BE2C (cell line): ENCODE results near the gene KSR2.

Experiments
- DNase-seq: peaks from one replicate; pipeline ENCODE4 v3.0.0-alpha.2; 2020
- H3K27me3 ChIP-seq: fragments of 250-450 bp; sonication (Bioruptor Pico); 2 replicates; pipeline ENCODE4 v1.5.1; 2020; ENCODE audit warnings: mild to moderate bottlenecking
- H3K36me3 ChIP-seq: fragments of 250-450 bp; sonication (Bioruptor Pico); 2 replicates; pipeline ENCODE4 v1.5.1; 2020; ENCODE audit warnings: mild to moderate bottlenecking
- H3K4me1 ChIP-seq: fragments of 250-450 bp; sonication (Bioruptor Pico); 2 replicates; pipeline ENCODE4 v1.5.1; 2020
- H3K4me3 ChIP-seq: 2 replicates; pipeline ENCODE4 v1.5.1; 2011; ENCODE audit warnings: low read depth, low read length
- H3K9me3 ChIP-seq: fragments of 250-450 bp; sonication (Bioruptor Pico); 2 replicates; pipeline ENCODE4 v1.5.1; 2020
- TF ChIP-seq, protein P1 (sequence below): IDR thresholded peaks from 2 replicates; pipeline ENCODE4 v1.5.1; 2012; ENCODE audit warnings: mild to moderate bottlenecking, low read depth, low read length

Gene KSR2

DNA sequence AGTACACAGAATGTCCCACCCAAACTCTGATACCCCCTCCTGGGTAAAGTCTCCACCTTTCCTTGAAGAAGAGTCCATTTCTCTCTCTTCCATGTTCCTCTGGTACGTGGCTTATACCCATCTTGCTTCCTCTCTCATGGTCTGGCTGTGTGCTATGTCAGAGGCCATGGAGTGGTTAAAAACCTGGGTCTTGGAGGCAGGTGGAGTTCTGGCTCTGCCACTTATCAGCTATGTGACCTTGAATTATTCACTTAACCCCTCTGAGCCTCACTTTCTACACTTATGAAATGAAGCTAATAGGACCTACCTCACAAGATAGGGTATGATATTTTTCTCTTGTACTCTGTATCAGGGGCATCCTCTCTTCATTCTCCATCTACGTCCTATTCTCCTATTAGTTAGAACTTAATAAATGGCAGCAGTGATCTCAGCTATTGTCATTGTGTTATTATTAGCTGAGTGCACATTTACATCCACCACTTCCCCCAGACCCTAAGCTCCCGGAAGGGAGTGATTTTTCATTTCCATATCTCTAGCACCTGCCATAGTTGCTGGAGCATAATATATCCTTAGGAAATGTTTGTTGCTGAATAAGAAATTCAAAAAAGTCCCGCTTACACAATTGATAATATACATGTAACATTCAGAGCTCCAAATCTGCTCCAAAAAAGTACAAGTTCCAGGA lies 547.6 kb downstream of the KSR2 start:
- Histone ChIP-seq H3K36me3 (no peaks in the 10 kb centered on the region), H3K4me1 (no peaks in the 10 kb centered on the region), H3K9me3 (no peaks in the 10 kb centered on the region), H3K27me3 (no peaks in the 10 kb centered on the region), H3K4me3 (no peak overlapping the region)
- TF ChIP-seq, protein P1, sequence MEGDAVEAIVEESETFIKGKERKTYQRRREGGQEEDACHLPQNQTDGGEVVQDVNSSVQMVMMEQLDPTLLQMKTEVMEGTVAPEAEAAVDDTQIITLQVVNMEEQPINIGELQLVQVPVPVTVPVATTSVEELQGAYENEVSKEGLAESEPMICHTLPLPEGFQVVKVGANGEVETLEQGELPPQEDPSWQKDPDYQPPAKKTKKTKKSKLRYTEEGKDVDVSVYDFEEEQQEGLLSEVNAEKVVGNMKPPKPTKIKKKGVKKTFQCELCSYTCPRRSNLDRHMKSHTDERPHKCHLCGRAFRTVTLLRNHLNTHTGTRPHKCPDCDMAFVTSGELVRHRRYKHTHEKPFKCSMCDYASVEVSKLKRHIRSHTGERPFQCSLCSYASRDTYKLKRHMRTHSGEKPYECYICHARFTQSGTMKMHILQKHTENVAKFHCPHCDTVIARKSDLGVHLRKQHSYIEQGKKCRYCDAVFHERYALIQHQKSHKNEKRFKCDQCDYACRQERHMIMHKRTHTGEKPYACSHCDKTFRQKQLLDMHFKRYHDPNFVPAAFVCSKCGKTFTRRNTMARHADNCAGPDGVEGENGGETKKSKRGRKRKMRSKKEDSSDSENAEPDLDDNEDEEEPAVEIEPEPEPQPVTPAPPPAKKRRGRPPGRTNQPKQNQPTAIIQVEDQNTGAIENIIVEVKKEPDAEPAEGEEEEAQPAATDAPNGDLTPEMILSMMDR: no peak
- no peak for DNase-seq

DNA sequence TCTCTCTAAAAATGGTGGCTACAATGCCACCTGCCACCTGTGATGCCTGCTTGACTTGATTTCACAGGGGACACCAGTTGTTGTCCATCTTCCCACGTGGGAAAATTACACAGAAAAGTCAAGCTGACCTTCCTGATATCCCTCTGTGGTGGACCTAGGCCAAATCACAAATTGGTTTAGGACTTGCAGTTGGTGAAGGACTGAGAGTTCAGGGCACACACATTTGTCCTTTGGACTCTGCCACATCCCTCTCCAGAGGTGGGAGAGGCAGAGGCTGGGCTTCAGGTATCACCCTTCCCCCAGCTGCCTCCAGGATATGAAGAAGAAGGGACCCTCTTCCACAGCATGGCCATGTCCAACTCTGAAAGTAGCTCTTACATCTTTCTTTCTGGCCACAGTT lies 551.8 kb downstream of the KSR2 start:
- Histone ChIP-seq H3K4me3 (no peak overlapping the region), H3K27me3 (no peaks in the 10 kb centered on the region), H3K9me3 (no peaks in the 10 kb centered on the region), H3K36me3 (no peaks in the 10 kb centered on the region), H3K4me1 (no peaks in the 10 kb centered on the region)
- TF ChIP-seq, protein P1: no peak
- no peak for DNase-seq

DNA sequence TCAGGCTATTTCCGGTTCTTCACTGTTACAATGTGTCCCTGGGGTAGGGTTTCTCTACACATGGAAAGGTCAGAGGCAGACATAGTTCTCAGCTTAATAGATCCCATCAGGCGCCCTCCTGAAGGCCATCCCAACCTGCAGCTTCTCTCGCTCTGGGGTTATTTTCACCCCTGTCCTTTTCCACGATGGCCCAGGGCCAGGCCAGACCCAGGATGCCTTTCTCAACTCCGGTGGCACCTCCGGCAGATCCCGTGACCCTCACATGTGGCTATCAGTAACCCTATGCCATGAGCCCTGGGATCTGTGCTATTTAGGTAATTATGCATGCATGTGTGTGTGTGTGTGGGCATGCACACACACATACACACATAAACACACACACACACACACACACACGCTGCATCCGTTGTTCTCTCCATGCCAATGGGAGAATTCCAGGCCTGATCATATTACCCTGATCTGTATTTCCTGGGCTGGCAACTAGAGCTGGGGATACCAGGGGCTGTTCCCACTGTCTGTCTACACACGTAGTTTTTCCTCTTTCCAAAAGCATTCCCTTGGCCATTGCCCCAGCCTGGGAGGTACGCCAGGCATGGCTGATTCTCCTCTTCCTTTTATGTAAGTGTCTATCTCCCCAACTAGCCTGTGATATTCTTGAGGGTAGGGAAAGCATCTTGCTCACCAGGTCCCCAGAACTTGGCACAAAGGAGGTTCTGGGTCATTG lies 556.2 kb downstream of the KSR2 start:
- H3K4me1 ChIP-seq: no peaks in the 10 kb centered on the region
- no peaks in the 10 kb centered on the region for H3K36me3 ChIP-seq
- H3K27me3 ChIP-seq: no peaks in the 10 kb centered on the region
- no peak overlapping the region for H3K4me3 ChIP-seq
- no peaks in the 10 kb centered on the region for H3K9me3 ChIP-seq
- TF ChIP-seq, protein P1: no peak
- no peak for DNase-seq

DNA sequence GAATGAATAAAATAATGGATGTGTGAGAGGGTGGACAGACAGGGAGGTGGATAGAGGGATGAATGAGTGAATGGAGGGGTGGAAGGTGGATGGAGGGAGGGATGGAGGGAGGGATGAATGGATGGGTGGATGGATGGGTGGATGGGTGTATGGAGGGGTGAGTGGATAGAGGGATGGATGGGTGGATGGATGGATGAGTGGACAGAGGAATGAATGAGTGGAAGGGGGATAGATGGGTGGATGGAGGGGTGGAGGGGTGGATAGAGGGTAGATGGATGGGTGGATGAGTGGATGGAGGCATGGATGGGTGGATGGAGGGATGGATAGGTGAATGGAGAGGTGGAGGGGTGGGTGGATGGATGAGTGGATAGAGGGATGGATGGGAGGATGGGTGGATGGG lies 559.5 kb downstream of the KSR2 start:
- Histone ChIP-seq H3K4me1 (no peaks in the 10 kb centered on the region), H3K36me3 (no peaks in the 10 kb centered on the region), H3K27me3 (no peaks in the 10 kb centered on the region), H3K4me3 (no peak overlapping the region), H3K9me3 (no peaks in the 10 kb centered on the region)
- TF ChIP-seq, protein P1: no peak
- no peak for DNase-seq

DNA sequence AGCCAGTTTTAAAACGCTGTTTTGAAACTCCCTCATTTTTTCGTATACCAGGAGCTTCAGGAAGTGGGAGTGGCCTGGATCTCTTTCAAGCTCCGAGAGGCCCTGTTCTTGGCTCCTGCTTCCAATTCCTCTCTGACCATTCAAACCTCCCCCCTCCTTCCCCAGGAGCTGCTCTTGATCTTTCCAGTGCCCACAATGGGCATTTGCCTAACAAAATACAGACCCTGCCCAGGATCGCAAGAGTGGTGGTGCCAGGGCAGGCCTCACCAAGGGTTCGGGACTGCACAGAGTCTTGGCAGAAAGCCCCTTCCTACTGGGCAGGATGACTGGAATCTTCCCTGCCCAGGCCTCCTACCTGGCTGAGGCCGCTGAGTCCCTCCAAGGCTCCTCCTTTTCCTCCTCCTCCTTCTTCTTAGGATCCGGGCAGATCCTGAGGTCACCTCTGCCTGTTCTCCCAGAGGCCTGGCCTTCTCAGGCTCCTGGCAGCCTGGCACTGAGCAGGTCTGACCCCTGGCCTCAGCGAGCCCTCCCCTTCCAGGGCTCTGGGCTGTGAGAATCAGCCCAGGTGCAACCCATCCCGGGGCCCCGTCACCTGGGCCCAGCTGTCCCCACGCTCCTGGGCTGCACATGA lies 560.5 kb downstream of the KSR2 start:
- Histone ChIP-seq H3K27me3 (no peaks in the 10 kb centered on the region), H3K9me3 (no peaks in the 10 kb centered on the region), H3K36me3 (no peaks in the 10 kb centered on the region), H3K4me3 (no peak overlapping the region), H3K4me1 (no peaks in the 10 kb centered on the region)
- TF ChIP-seq, protein P1: no peak
- DNase-seq: no peak

DNA sequence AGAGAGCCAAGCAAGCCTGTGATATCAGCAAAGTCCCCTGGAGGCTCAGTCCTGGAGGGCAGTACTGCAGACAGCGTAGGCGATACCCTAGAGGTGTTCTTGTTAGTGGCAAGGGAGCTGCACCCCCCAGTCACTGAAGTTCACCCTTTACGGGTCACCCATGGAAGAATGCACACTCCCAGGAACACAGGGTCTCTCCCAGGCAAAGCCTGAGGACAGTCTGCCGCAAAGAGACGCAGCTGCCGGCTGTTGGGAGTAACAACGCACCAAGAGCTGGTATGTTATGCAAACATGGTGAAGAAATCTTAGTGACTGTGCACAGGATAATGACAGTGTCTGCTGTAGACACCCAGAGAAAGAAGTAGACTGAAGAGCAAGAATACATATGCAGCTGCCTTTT lies 563.9 kb downstream of the KSR2 start:
- no peak overlapping the region for H3K4me3 ChIP-seq
- no peaks in the 10 kb centered on the region for H3K9me3 ChIP-seq
- no peaks in the 10 kb centered on the region for H3K4me1 ChIP-seq
- H3K36me3 ChIP-seq: no peaks in the 10 kb centered on the region
- H3K27me3 ChIP-seq: no peaks in the 10 kb centered on the region
- no peak for DNase-seq
- TF ChIP-seq, protein P1: no peak
